Stimulated activated CD8-positive, alpha-beta memory T cell treated with anti-CD3 and anti-CD28 coated beads, Interleukin-15, amount 100 ng/mL, for 4 hours (primary cell): ENCODE measurements around the gene USP36.
"Not testable (repeated sequence)": the region's sequence is repeated elsewhere in the genome, so short reads cannot be mapped to it uniquely, and the experiment has no call there.

ENCODE experiments used
- DNase-seq, 2 donors: peaks; one replicate each; pipeline ENCODE4 v3.0.0-alpha.2; 2020; ENCODE audit warnings: low read depth in 2 of 2

Gene USP36

GRCh38 chr17:78840780-78841611 is at the start of gene USP36:
TSS of gene USP36 (minus strand) at chr17:78840814. CDS start at chr17:78836363, 4,451 bp downstream.
- DNase-seq = peak; percentile 99 to 100

- not testable (repeated sequence) for DNase-seq
Measured at GRCh38 chr17:78890096-78890495, 49.5 kb upstream of the USP36 start.

GRCh38 chr17:78889531-78889930 is 48.9 kb upstream of the USP36 start:
- DNase-seq = no peak

- no peak for DNase-seq
Measured at GRCh38 chr17:78888941-78889518, 48.4 kb upstream of the USP36 start.

- no peak for DNase-seq
Measured at GRCh38 chr17:78886954-78887353, 46.3 kb upstream of the USP36 start.

- DNase-seq = no peak
Measured at GRCh38 chr17:78885956-78886355, 45.3 kb upstream of the USP36 start.

GRCh38 chr17:78884876-78885667 is 44.5 kb upstream of the USP36 start:
- no peak for DNase-seq

GRCh38 chr17:78884148-78884825 is 43.7 kb upstream of the USP36 start:
- DNase-seq = no peak

- no peak for DNase-seq
Measured at GRCh38 chr17:78883533-78884131, 43.0 kb upstream of the USP36 start.

GRCh38 chr17:78883089-78883532 is 42.5 kb upstream of the USP36 start:
- DNase-seq = no peak

GRCh38 chr17:78882540-78883088 is 42.0 kb upstream of the USP36 start:
- DNase-seq = no peak

- no peak for DNase-seq
Measured at GRCh38 chr17:78879635-78880186, 39.1 kb upstream of the USP36 start.

GRCh38 chr17:78878871-78879527 is 38.4 kb upstream of the USP36 start:
- DNase-seq = no peak

GRCh38 chr17:78878261-78878660 is 37.6 kb upstream of the USP36 start:
- no peak for DNase-seq

- DNase-seq = not testable (repeated sequence)
Measured at GRCh38 chr17:78876954-78877517, 36.4 kb upstream of the USP36 start.

GRCh38 chr17:78876094-78876597 is 35.5 kb upstream of the USP36 start:
- DNase-seq = no peak

GRCh38 chr17:78875363-78876093 is 34.9 kb upstream of the USP36 start:
- DNase-seq = no peak

GRCh38 chr17:78873519-78874340 is 33.1 kb upstream of the USP36 start:
- no peak for DNase-seq
